D721Med (cell line): ENCODE data around the gene DMRT2.

Experiments used
- DNase-seq: peaks from one replicate; pipeline ENCODE4 v3.0.0; 2011; ENCODE audit warnings: low spot score; ENCODE audit not compliant: insufficient read length
- FAIRE-seq: peaks from 2 replicates; lab custom pipeline; 2011; peaks lifted over from hg19 to GRCh38; lab: Jason Lieb, UNC
- TF ChIP-seq, protein P1 (sequence below): IDR thresholded peaks from 2 replicates; pipeline ENCODE4 v1.5.1; 2012; ENCODE audit warnings: mild to moderate bottlenecking, control low read depth; ENCODE audit not compliant: insufficient read depth; ENCODE audit errors: missing control alignments

Gene DMRT2

DNA sequence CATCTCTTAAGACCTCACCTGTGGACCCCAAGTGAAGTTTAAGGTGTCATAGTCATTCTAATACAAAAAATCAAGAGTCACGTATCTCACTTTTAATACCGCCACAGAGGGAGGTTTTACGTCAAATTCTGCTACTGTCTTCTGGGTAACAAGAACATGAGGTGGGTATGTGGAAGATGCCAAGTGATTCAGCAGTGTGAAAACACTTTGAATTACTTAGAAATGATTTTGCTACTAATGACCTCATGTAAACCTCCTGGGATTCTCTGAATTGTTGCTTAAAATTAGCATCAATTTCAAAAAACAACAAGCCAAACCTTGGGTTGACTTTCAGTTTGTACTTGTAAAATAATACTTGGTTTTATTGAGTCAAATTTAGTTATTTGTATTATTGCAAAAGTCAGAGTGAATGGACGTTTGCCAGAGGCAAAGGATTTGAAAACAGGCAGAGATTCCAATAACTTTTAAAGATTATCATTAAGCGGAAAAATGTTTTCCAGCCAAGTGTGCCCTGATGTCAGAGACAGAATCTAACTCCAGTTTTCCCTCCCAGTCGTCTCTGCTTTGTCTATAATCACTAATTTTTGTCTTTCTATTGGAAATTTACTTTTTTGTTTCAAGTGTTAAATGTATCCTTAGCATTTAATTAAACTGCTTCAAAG lies 8.8 kb downstream of the DMRT2 start:
- no peak for DNase-seq
- no peak for FAIRE-seq
- TF ChIP-seq, protein P1, sequence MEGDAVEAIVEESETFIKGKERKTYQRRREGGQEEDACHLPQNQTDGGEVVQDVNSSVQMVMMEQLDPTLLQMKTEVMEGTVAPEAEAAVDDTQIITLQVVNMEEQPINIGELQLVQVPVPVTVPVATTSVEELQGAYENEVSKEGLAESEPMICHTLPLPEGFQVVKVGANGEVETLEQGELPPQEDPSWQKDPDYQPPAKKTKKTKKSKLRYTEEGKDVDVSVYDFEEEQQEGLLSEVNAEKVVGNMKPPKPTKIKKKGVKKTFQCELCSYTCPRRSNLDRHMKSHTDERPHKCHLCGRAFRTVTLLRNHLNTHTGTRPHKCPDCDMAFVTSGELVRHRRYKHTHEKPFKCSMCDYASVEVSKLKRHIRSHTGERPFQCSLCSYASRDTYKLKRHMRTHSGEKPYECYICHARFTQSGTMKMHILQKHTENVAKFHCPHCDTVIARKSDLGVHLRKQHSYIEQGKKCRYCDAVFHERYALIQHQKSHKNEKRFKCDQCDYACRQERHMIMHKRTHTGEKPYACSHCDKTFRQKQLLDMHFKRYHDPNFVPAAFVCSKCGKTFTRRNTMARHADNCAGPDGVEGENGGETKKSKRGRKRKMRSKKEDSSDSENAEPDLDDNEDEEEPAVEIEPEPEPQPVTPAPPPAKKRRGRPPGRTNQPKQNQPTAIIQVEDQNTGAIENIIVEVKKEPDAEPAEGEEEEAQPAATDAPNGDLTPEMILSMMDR, result no peak

DNA sequence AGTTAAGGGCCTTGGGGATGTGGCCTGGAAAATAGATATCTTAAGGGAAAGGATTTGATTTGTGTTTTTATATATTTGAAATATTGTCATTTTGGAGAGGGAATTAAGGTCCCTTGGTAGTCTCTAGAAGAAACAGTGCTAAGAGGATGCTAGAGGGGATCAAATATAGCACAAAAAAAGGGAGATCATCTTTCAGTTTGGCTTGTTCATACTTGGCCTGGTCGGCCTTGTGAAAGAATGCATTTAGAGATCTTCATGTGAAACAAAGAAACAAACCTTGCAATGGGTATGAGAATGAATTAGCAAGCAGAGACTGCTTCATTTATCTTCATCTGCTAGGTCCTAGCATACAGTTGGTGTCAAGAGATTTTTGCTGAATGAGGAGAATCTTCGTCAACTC lies 15.0 kb downstream of the DMRT2 start:
- FAIRE-seq (no peak), DNase-seq (no peak)
- TF ChIP-seq, protein P1, result no peak

DNA sequence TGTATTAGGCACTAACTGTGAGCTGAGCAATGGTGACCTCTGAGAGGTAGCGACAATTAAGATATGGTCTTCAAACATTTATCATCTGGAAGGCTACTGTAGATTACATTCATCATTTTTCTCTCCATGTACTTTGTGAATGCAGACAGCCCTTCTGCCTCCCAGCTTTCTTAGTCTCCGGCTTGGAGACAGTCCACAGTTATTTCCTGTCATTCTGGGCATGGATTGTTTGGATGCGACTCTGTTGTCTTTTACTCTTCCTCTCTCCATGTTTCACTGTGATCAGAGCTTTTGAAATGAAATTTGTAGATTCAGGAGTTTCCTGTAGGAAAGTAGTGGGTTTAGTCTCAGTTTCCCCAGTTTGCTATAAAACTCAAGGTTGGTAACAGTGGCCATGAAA lies 20.5 kb downstream of the DMRT2 start:
- FAIRE-seq, result no peak
- TF ChIP-seq, protein P1, result no peak
- DNase-seq, result no peak

DNA sequence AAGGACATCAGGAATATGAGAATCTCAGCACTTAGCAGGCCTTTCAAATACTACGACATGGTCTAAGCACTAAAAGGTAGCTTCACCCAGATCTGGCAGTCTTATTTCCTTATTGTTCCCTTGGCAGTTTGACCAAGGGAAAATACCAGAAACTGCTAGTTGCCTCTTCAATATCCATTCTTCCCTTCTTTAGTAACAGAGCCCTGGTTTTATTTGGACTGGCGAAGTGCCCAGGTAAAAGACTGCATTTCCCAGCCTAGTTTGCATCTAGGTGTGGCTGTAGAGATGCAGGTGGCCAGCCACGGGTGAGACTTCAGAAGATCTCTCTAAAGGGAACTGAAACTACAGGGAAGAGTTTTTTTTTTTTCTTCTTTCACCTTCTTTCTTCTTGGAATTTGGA lies 21.6 kb downstream of the DMRT2 start:
- TF ChIP-seq, protein P1, result no peak
- no peak for FAIRE-seq
- no peak for DNase-seq

DNA sequence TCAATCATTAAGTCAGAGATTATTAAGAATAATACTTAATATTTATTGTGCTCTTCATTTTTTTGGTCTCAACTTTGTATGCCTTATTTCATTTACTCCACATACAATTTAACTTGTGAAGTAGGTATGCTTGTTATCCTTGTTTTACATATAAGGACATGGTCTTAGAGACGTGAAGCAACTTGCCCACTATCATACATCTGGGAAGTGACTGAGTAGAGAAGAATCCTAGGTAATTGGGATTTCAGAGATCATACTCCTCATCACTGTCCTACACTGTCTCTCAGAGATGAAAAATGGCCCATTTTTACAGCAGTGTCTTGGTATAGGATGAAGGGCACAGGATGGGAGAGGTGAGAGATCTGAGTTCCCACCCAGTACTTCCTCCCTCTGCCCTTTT lies 23.3 kb downstream of the DMRT2 start:
- FAIRE-seq (no peak), DNase-seq (no peak)
- TF ChIP-seq, protein P1, result no peak

DNA sequence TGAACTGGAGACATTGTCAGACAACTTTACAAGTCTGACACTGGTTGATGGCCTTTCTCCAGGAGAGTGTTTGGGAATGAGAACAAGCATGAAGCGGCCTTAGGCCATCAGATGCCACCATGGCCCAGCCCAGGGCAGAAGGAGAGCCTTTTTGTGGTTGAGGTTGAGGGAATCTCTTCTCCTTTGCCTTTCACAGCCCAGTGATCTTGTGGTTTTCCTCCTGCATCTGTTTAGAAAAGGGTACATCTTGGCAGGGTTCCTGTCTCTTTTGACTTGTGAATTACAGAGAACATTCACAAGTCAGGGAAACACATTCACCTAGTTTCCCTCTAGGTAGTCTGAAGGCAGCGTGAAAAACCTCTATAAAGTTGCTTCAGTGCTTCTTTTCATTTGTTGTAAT lies 27.5 kb downstream of the DMRT2 start:
- TF ChIP-seq, protein P1, result no peak
- DNase-seq (no peak), FAIRE-seq (no peak)

DNA sequence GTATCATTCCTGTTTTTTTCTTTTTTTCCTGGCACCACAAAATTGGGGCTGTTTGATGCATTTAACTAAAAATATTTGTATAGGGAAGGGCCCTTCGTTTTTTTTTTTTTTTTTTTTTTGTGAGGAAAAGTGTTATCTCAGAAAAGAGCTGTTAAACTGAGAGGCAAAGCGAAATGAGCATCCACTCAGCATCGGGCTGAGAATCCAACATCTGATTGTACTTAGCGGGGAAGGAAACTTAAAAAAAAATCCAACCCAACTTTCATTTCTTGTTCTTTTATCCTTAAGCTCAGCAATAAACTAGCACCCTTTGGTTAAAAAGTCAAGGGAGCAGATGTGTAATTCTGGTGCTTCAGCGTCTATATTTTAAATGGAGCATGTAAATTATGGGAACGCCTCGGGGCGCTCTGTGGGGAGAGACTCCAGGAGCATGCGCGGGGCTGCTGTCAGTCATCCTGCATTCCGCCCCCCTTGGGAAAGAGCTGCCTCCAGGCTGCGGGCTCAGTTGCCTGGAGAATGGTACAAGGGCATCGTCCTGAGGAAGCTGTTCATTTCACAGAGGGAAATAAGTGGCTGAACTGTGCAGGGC lies 33.3 kb downstream of the DMRT2 start:
- no peak for FAIRE-seq
- DNase-seq, result no peak
- TF ChIP-seq, protein P1, result no peak
